ENCODE measurements around the gene LRCH1.

The LRCH1 gene

DNA sequence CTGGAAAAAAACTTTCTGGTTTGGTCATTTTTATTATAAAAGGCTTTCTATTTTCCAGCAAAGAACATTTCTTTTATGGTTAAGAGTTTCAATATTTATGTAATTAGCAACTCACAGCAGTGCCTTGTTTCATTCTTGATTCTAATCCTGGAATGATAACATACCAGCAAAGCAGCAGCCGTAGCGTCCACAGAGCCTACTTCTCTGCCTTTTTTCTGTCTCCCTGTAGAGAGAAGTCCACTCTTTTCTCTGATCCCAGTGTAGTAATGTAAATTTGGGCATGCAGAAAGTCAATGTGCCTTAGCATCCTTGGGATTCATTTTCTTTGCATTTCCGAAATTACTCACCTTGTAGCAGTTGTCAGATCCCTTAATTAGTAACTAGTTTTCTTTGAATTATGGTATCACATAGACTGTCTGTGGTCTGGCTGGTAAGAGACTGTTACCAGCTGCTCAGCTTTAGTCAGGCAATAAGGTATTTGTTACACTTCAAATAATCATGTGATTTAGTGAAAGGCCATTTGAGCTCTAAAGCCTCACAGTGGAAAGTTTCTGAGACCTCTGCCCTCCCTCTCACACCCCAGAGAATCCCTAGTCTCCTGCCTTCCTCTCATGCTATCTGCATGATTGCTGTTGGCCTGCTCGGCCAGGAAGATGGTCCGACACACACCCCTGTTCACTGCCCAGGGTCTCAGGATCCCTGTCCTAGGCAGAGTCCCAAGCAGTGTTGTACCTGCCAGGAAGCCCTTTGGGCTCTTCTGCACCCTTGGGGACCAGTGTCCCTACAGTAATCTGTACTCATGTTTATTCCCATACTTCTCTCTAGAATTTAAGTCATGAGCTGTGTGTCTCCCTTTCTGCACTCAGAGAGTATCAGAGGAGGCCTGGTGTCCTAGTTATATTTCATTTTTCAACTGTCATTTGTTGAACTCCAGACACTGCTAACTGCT, 86.3 kb downstream of the LRCH1 start:
- DNase-seq (ENCODE audit: low spot score) = no peak

DNA sequence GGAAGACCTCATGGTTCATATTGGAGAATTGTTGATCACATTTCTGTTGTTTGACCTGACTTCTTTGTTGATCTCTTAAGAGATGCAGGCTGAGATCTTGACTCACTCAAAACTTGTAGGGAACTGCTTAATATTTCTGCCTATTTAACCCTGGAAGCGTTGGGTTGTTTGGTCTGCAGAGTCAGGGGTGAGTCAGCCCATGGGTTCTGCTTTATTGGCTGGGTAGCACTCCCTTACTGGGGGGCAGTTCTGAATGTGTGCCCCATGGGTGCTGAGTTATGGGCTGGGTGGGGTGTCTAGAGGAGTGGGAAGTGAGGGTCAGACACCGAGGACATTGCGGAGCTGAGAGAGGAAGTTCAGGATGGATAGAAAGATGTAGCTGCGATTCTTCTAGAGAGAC, 87.9 kb downstream of the LRCH1 start:
- no peak for DNase-seq (ENCODE audit: low spot score)

DNA sequence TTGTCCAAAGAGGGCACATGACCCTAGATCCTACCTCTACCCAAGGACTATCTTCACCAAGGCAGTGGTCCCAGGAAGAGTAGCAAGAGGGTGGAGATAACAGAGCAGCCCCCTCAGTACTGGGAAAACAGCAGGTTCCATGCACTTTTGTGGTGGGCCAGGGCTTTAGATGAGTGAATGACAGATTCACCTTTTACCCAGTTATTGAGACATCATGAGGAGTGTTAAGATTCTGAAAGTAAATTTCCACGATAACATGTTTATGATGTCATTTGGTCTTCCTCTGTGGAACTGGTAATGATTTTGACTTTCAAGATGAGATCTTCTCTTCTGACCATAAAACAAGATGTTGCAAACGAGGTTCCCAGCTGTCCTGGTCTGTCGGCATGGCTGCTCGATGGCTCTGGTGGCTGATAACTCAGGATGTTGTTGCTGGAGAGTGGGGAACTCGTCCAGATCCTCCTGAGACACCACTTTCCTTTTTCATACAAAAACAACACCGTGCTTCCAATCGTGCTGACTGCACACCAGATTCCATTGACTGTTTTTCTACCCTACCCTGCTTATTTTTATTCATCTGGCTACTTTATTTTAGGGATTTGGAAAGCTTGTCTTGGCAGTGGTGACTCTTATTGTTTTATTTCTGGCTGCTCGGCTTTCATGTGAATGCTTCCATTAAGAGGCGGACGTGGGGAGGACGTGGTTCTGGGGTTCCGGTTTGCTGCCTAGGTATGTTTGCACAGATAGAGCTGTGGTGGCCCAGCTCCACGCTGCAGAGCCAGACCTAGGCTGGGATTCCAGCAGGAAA, 88.5 kb downstream of the LRCH1 start:
- DNase-seq (ENCODE audit: low spot score) = no peak

DNA sequence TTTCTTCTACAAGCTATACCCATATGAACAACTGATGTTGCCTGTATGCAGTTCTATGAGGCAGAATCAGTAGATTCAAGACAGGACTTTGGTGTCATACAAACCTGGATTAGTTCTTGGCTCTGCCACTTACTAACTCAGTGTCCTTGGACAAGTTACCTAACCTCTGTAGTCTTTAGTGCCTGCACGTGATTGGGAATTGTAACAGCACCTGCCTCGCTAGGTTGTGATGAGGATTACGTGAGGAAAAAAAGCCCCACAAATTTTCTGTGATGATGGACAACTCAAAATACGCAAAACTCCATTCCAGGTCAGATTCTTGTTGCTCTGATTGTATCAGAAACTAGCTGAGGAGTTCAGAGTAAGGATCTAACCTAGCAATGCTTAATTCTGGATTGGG, 89.3 kb downstream of the LRCH1 start:
- DNase-seq (ENCODE audit: low spot score) = no peak

DNA sequence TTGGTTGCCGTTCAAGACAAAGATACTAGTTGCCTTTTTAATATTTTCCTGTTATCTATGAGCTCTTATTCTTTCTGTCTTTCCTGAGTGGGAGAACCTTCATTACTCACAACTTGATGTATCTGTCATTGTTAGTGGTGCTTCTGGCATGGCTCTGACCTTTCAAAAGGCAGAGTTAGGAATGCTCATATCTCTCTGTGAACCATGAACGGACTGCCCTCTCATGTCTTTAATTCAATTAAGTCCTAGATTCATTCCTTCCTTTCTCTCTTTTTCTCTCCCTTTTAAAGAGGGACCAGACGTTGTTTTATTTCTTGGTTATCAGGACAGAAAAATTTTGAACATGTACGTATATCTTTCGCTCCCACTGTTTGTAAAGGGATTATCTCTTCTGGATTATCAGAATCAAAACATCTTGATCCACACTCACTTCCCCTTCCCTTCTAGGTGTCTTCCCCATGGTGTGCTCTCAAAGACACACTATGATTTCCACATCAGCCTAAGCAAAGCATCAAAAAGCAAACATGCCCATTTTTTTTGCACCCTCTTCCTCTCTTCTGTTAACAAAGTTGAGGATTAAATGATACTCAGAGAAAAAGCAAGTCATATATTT, 90.3 kb downstream of the LRCH1 start:
- no peak for DNase-seq (ENCODE audit: low spot score)

DNA sequence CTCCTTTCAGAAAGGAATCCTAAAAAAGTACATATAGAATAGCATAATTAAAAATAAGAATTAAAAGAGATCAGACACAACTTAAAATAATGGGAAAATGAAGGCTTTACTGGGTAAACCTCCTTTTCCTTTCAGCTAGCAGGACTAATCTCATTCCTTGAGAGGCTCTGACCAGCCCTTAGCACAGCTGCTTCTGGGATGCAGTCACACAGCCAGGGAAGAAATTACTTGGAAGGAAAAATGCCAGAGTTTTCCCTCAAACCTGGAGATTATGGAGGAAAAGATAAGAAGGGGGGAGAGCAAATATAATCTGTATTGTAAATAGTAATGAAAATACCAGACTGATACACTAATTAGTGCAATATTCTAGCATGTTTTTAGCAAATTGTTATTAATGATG, 91.8 kb downstream of the LRCH1 start:
- DNase-seq (ENCODE audit: low spot score) = no peak

DNA sequence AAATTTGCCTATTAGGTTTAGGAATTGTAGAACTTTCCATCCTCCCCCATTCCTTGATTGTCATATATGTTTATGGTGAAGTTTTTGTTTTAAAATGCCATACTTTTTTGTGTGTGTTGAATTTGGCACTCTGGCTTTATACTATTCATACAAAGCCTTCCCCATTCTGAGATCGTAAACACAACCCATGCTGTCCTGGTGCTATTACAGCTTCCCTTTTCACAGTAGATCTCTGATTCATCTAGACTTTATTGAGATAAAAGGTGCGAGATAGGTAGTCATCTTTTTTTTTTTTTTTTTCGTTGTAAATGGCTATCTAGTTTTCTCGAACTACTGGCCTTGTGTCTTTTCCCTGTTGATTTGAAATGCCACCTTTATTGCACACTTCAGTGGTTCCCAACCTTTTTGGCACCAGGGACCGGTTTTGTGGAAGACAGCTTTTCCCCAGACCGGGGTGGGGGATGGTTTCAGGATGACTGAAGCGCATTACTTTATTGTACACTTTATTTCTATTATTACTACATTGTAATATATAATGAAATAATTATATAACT, 94.6 kb downstream of the LRCH1 start:
- no peak for DNase-seq (ENCODE audit: low spot score)

DNA sequence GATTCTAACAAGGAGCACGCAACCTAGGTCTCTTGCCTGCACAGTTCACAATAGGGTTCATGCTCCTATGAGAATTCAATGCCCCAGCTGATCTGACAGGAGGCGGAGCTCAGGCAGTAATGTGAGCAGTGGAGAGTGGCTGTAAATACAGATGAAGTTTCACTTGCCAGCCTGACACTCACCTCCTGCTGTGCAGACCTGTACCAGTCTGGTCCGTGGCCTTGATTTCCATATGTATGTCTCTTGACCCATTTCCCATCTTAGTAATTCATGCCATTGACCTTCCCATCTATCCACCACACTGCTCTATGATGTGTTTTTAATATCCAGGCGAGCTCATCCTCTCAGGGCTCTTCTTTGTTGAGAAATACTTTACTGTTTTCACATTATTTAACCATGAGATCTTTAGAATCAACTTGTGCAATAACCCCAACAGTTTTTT, 95.2 kb downstream of the LRCH1 start:
- no peak for DNase-seq (ENCODE audit: low spot score)

DNA sequence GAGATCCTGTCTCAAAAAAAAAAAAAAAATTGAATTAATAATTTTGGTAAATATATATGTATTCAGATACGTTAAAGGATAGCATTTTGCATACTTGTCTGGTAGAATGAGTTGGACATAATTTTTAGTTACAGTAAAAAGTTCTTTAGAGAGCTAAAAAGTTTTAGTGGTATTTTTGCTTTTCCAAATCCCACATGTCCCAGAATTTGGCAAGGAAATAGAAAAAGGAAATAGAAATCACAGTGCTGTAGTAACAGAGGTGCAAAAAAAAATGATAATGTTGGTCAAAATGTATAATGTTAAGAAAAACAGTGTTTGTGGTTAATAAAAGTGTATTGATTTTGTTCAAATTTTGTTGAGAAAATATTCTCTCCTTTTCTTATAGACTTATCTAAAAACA, 96.8 kb downstream of the LRCH1 start:
- DNase-seq (ENCODE audit: low spot score) = no peak

DNA sequence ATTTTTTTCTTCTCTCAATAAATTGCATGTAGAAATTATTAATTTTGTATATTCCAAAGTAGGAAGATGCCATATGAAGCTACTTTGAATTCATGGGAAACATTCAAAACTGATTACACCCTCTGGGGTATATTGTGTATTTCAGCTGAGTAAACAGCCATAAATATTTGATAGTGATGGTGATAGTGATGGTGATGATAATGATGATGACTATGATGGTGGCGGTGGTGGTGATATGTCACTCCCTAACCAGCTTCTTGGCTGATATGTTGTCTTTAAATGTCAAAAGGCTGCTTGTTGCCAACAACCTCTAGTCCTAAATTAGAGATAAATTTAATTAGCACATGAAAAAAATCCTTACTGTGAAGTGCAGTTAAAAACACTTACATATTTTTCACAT, 102.0 kb downstream of the LRCH1 start:
- DNase-seq (ENCODE audit: low spot score) = no peak

DNA sequence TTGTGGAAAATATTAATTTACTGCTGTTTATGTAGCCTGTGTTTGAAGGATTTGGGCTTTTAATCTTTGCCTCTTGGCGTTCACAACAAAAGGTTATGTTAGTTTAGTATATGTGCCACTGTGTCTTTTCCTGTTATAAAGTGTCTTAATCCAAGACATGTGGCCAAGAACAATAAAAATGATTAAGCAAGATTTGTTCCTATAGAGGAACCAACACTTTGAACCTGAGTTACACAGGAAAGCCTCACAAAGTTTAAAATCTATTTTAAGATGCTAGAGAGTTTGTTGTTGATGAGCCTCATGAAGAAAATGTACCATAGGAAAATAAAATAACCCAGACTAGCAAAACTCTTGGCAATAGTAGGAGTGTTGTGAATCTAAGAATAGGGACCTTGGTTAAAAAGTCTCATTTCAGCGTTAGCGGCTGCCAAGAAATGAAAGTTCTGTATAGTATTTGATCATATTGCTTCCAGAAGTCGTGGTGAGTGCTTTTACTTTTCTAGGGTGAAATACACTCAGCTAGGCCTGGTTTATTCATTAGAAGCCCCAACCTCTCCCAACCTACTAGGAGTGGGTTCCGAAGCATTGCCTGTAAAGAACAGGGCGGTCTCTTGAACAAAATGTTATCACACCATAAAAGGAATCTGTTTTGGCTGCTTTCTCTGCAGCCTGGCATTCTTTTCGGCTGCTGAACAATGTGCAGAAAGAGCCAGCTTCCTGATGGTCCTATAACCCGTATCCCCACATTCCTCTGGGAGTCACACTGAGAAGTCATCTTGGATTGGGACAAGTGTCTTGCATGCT, 102.6 kb downstream of the LRCH1 start:
- no peak for DNase-seq (ENCODE audit: low spot score)

DNA sequence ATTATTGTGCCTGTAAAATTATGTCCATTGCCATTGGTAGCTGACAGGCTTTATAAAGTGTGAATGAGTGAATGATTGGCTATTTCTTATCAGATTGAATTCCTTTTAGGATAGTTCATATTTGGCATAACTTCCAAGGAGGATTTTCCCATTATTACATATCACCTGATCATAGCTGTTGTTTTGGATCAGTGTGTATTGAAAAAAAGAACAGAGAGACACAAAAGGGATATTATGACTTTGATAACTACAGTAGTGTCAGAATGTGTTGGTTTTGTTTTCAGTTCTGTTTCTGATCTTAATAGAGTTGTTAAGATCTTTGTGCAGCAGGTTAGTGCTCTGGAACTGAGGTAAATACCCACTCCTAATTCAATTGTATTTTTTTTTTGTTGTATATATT, 103.8 kb downstream of the LRCH1 start:
- no peak for DNase-seq (ENCODE audit: low spot score)

DNA sequence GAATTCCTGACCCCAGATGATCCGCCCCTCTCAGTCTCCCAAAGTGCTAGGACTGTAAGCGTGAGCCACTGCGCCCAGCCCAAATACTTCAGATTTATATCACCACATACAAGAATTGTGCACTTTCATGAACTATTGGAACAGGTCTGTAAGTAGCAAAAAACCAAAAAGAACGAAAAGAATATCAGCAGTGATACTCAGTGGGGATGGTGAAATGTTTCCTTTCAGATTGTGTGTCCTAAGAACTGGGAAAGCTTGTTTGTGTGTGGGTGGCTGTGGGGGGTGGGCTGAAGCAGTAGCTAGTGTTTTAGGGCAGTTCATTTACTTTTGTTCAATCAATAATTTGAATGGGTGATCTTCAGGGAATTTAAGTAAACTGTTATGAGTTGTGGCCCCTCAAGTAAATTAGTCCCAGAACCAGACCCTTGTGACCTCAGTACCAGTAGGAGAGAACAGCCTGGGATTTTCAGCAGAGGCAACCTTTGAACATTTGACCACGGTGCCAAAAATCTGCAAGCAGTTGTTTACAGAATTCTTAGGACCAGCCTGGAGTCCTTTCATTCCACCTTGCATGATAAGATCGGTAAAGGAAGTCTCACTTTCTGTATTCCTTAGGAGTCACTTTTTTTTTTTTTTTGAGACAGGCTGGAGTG, 106.6 kb downstream of the LRCH1 start:
- no peak for DNase-seq (ENCODE audit: low spot score)

DNA sequence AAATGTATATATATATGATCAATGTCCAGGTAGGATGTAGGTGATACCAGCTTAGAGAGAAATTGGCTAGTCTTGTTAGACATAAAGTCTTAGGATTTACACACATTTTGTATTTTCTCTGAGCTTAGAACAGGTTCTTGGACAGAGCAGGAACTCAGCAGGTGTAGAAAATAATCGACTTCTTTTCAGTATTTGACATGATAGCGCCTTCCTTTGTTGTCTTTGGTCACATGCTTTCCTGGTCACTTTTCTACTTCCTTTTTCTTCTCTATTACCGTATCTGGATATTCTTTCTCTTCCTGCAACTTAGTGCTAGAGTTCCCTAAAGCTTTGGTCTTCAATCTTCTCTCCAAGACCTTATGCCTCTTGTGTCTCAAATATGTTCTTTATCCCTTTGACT, 107.4 kb downstream of the LRCH1 start:
- no peak for DNase-seq (ENCODE audit: low spot score)

DNA sequence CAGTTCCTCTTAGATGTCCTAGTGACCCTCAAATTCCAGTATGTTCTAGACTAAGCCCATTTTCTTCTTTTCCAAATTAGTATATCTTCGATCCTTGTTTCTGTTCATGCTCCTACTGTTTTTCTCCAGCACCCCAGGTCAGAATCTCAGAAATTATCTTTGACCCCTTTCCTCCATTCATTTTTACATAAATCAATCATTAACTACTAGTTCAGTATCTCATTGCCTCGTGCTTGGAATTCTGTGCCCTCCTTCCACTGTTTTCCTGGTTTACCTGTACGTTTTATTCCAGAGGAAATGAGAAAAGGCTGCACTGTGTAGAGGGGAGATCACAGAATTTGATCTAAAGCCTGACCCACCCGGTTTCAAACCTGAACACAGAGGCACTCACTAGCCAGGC, 107.9 kb downstream of the LRCH1 start:
- no peak for DNase-seq (ENCODE audit: low spot score)

DNA sequence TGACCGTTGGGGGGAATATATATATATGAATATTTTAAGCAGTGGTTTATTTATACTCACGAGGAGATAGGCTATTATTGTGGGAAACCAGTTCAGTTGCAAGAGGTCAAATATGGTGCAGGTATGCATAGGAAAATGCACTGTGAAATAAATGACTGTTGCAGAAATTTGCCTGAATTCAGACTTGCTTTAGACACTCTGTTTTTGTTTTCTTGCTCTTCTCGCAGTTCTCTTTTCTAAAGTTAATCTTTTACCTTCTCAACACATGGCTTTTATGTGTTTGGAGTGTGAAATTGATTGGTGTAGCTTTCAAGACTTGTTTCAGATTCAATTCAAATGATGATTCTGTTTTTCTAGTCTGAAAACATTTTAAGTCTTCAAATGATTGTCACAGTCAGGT, 109.7 kb downstream of the LRCH1 start:
- no peak for DNase-seq (ENCODE audit: low spot score)

DNA sequence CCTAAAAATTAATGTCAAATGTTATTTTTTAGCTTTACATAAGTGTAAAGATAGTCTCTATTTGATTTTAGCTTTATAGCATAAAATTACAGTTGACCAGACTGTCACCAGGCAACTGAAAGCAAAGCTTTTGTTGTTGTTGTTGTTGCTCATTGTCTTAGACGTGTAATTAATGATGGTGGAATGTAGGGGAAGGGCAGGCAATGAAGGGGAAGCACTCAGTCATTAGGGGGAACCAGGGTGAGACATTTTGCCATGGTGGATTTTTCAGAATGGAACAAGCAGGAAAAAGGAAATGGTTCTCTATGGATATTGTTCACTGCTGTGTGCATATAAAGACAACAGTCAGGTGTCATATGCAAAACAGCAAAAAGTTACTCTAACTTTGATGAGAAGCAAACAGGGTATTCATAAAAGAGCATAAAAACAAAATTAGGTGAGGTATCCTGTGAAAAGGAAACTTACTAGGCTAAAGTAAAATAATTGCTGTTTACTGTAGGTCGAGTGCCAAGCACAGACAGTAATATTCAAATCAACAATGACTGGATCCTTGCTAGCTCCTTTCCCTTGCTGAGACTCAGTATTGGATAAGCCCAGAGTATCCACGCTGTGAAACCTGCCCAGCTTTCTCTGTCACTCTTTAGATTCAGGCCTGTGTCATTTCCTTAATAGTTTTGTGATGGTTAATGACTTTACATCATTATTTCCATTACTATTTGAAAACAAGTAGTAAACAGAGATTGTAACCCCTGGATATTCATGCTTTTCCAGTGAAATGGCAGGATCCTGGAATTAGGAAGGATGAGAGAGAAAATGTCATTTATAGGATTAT, 110.5 kb downstream of the LRCH1 start:
- peak; percentile 57 for DNase-seq (ENCODE audit: low spot score)

DNA sequence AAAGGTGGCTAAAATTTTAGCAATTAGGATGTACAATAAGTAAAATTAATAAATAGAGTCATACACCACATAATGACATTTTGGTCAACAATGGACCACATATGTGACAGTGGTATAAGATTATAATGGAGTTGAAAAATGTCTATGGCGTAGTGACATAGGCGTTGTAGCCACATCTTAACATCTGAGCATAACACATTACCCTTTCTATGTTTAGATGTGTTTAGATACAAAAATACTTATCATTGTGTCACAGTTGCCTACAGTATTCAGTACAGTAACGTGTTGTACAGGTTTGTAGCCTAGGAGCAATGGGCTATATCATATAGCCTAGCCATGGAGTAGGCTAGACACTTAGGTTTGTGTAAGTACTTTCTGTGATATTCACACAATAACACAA, 111.2 kb downstream of the LRCH1 start:
- DNase-seq (ENCODE audit: low spot score) = no peak

DNA sequence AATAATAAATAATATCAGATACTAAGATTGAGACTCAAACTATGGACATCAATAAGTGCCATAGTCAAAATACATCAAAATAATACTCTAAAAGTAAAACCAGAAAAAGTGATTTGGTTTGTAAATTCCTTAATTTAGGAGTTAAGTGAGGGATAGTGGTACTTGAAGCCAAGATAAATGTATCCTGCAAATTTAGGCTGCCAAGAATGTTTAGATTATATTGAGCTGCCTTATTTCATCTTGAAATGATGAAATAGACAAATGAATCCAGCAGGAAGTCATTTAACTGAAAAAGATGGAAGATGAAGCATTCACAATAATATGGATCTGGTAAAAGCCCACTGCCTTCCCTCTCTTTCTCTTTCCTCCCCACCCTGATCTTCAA, 112.3 kb downstream of the LRCH1 start:
- no peak for DNase-seq (ENCODE audit: low spot score)

Measured in RKO (cell line).